ENCODE data around the gene PTPRE. TPM values are rescaled to one million over a fixed set of nuclear protein-coding genes. Genes with fewer than 3 reads are reported as not detected.

Gene PTPRE
- total RNA-seq, 2 donors from 2014 or later, result 11.3 to 23.5 TPM

DNA sequence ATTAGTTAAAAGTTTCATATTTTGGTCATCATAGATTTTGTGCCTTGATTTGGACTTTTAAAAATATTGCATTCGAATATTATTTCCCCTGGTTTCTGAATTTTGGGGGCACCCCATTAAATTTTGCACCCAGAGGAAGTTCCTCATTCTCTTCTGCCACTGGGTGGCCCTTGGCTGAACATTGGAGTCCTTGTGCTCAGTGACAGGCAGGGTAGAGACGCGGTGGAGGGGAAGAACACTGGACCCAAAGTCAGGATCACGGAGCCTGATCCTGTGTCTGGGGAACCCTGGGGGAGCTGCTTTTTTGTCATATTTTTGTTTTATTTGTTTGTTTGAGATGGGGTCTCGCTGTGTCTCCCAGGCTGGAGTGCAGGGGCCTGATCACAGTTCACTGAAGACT lies 144.6 kb downstream of the PTPRE start:
- Histone ChIP-seq H3K27me3 (no peaks in the 10 kb centered on the region), H3K27ac (peak overlapping the region in 1 of 2 donors; percentile 30), H3K4me3 (no peak overlapping the region), H3K36me3 (peaks cover 38% of the 10 kb centered on the region), H3K4me1 (peaks cover 0 to 31% of the 10 kb centered on the region in 2 donors), H3K9me3 (no peaks in the 10 kb centered on the region)
- no peak for DNase-seq (ENCODE audit: low spot score)
- TF ChIP-seq, protein P1, sequence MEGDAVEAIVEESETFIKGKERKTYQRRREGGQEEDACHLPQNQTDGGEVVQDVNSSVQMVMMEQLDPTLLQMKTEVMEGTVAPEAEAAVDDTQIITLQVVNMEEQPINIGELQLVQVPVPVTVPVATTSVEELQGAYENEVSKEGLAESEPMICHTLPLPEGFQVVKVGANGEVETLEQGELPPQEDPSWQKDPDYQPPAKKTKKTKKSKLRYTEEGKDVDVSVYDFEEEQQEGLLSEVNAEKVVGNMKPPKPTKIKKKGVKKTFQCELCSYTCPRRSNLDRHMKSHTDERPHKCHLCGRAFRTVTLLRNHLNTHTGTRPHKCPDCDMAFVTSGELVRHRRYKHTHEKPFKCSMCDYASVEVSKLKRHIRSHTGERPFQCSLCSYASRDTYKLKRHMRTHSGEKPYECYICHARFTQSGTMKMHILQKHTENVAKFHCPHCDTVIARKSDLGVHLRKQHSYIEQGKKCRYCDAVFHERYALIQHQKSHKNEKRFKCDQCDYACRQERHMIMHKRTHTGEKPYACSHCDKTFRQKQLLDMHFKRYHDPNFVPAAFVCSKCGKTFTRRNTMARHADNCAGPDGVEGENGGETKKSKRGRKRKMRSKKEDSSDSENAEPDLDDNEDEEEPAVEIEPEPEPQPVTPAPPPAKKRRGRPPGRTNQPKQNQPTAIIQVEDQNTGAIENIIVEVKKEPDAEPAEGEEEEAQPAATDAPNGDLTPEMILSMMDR (IDR thresholded peaks at IDR 0.05), result no peak

DNA sequence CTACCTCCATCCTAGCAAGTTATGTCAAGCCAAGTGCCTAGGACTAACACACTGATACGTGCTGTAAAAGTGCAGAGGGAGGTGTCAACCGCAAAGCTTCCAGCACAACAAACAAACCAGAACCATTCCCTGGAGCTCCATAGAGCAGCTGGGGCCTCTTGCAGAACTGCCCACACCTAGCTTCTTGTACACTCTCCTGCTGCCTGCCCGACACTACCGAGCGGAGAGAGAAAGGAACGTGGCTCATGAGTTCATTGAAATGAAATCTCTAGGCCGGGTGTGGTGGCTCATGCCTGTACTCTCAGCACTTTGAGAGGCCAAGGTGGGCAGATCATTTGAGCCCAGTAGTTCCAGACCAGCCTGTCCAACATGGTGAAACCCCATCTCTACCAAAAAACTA lies 145.8 kb downstream of the PTPRE start:
- TF ChIP-seq, protein P1 (IDR thresholded peaks at IDR 0.05), result no peak
- H3K27ac ChIP-seq, result no peak overlapping the region
- H3K4me1 ChIP-seq, result peaks cover 0 to 19% of the 10 kb centered on the region in 2 donors
- no peak overlapping the region for H3K4me3 ChIP-seq
- no peaks in the 10 kb centered on the region for H3K27me3 ChIP-seq
- no peaks in the 10 kb centered on the region for H3K9me3 ChIP-seq
- peaks cover 46% of the 10 kb centered on the region for H3K36me3 ChIP-seq
- DNase-seq (ENCODE audit: low spot score), result no peak

DNA sequence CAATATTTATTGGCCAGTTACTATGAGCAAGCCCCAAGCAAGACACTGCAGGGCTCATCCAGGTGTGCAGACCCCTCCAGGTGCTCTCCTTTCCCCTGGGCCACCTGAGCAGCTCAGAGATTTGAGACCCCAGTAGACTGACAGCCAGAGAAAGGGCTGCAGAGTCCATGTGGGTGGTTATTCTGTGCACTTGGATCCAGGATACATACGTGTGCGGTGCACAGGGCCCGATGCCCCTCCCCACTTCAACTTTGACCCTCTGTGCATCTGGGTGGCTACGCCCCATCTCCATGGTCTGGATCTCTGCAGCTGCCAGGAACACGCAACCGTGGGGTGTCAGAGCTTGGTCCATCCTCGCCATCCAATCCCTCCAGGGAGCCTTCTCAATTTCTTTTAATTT lies 146.5 kb downstream of the PTPRE start:
- H3K27me3 ChIP-seq, result no peaks in the 10 kb centered on the region
- TF ChIP-seq, protein P1 (IDR thresholded peaks at IDR 0.05), result no peak
- H3K4me3 ChIP-seq, result no peak overlapping the region
- H3K9me3 ChIP-seq, result no peaks in the 10 kb centered on the region
- no peak overlapping the region for H3K27ac ChIP-seq
- no peak for DNase-seq (ENCODE audit: low spot score)
- H3K4me1 ChIP-seq, result peaks cover 0 to 14% of the 10 kb centered on the region in 2 donors
- peaks cover 46% of the 10 kb centered on the region for H3K36me3 ChIP-seq

DNA sequence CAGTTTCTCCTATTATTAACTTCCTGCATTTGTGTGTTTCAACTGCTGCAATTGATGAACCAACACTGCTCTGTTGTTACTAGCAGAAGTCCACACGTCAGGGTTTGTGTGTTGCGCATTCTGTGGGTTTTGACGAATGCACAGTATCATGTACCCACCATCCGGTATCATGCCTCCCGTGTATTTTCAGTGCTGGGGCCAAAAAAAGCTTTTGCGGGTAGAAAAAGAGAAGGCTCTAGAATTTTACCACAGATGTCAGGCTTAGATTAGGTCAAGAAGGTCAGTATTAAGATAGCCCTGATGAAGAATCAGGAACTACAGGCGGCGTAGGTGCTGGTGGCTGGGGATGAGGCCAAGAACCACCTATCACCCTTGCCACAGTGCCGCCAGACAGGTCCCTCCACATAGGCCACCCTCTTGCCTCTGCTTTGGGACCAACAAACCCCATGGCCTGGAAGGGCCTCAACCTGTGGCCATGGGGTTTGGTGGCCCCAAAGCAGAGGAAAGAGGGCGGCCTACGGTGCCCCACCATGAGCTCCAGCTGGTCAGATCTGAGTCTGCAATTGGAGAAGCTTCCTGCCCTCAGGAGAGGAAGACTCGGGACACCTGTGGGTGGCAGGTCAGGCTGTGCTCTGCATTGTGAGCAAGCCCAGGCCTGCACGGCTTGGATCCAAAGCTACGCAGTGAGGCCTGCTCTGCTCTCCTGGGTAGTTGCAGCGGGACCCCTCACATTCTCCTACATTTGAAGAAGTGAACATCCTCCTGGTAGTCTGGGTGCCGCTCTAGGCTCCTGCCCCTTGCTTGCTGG lies 147.5 kb downstream of the PTPRE start:
- Histone ChIP-seq H3K27ac (no peak overlapping the region), H3K4me1 (peaks cover 0 to 4% of the 10 kb centered on the region in 2 donors), H3K36me3 (peaks cover 47% of the 10 kb centered on the region)

DNA sequence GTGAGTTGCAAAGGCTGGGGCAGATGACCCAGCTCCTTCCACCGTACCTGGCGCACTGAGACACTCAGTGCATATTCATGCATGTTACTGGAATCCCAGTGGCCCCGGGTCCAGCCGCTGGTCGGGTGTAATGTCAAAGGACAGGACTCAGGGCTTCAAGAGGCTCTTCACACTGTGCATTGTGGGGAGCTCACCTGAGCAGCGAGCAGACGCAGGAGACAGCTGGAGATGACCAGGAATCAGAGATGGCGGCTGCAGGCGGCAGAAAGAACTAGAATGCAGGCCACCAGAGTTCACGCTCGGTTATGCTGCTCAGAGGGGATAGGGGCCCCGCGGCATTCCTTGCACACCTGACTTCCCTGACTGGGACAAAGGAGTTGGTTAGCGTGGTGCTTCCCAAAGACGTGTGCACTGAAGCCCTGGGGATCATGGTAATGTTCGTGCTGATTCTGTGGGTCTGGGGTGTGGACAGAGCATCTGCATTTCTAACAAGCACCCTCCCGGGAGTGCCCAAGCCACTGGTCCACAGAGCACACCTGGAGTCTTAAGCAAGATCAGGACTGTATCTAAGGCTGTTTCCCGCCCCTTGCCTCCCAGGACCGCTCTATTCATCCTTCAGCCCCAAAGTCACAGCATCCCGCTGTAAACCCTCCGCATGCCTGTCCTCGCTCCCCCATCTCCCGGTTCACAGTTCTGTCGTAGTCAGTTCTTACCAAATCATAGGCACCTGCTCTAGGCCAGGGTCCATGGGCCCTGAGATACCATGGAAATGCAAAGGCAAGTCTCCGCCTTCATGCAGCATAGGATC lies 148.4 kb downstream of the PTPRE start:
- Histone ChIP-seq H3K9me3 (no peaks in the 10 kb centered on the region), H3K27ac (no peak overlapping the region), H3K4me3 (no peak overlapping the region), H3K4me1 (peaks cover 0 to 3% of the 10 kb centered on the region in 2 donors), H3K27me3 (no peaks in the 10 kb centered on the region), H3K36me3 (peaks cover 51% of the 10 kb centered on the region)
- TF ChIP-seq, protein P1 (IDR thresholded peaks at IDR 0.05), result no peak
- no peak for DNase-seq (ENCODE audit: low spot score)

More for the DNA sequence above, 147.5 kb downstream of the PTPRE start:
- no peaks in the 10 kb centered on the region for H3K27me3 ChIP-seq
- DNase-seq (ENCODE audit: low spot score), result no peak
- TF ChIP-seq, protein P1 (IDR thresholded peaks at IDR 0.05), result no peak
- no peaks in the 10 kb centered on the region for H3K9me3 ChIP-seq
- H3K4me3 ChIP-seq, result no peak overlapping the region

All from right atrium auricular region (tissue), 2 donors.